Regular cardiac myocyte (primary cell): ENCODE data around the gene VPS8. TPM values are rescaled to one million over a fixed set of nuclear protein-coding genes. Genes with fewer than 3 reads are reported as not detected.

Experiments used
- total RNA-seq: library from RNA; depleted of rRNA; stranded (reverse); fragments of >200 nt; gene quantifications from 2 replicates; pipeline ENCODE4 v1.2.3, GENCODE V29; 2014

The VPS8 gene
- 42.0 and 66.5 TPM in 2 replicates for total RNA-seq

DNA sequence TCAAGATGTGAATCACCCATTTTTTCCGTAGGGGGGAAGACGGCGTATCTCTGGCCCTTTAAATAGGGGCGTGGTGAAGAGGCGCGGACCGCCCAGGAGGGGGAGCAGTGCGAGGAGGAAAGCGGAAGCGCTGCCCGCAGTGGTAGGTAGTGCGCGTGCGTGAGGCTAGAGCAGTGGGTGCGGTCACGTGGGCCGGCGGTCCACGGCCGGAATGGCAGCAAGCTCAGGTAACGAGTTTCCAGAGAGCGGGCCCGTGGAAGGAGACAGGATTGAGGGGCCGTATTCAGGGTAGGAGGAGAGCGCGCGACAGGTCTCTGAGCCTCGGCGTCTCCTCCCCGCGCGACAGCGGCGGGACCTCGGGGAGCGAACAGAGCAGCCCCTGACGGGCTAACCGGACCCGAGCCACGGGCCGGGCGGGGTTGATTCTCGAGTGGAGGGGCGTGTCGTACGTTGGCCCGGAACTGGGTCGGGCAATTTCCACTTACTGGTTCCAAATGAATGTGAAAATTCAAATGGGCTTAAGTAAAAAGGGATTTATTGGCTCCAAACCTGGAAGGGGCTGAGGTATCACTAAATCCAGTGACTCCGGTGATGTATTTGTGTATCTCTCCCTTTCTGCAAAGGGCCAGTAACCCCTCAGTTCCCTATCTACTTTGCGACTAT, at the start of gene VPS8:
Gene VPS8, plus strand, starts transcription at position 168 of the 663 bp plus-strand sequence. CDS start 12,467 bp downstream, outside the sequence.

Other genes with a start within 250 kb of the VPS8 start
- 23.4 and 24.8 TPM in 2 replicates for gene MAGEF1, start 100.1 kb upstream of the VPS8 start, total RNA-seq